MM.1S (cell line): ENCODE data around the gene CCBE1.

Experiments
- DNase-seq: peaks from one replicate; pipeline ENCODE4 v3.0.0-alpha.2; 2015
- H2AFZ ChIP-seq: fragments of 300-600 bp; sonication (generic); 2 replicates; pipeline ENCODE4 v1.6.0; 2016; ENCODE audit warnings: antibody characterized with exemption, low read length
- H3F3A ChIP-seq: fragments of 300-600 bp; sonication (generic); 2 replicates; pipeline ENCODE4 v1.6.1; 2016; ENCODE audit warnings: mild to moderate bottlenecking, antibody characterized with exemption, low read length, moderate library complexity, mixed read lengths; ENCODE audit not compliant: insufficient read depth
- H3K27ac ChIP-seq: fragments of 300-600 bp; sonication (generic); 2 replicates; pipeline ENCODE4 v1.5.1; 2016; ENCODE audit warnings: mild to moderate bottlenecking, low read length
- H3K27me3 ChIP-seq: fragments of 300-600 bp; sonication (generic); replicated peaks from 2 replicates; pipeline ENCODE4 v1.6.0; 2016; ENCODE audit warnings: low read length; ENCODE audit not compliant: insufficient read depth
- H3K36me3 ChIP-seq: fragments of 300-600 bp; sonication (generic); replicated peaks from 2 replicates; pipeline ENCODE4 v1.6.1; 2016; ENCODE audit warnings: mild to moderate bottlenecking, low read length, mixed read lengths; ENCODE audit not compliant: insufficient read depth
- H3K4me1 ChIP-seq: fragments of 300-600 bp; sonication (generic); 2 replicates; pipeline ENCODE4 v1.6.1; 2016; ENCODE audit warnings: low read length, mixed read lengths
- H3K4me2 ChIP-seq: fragments of 300-600 bp; sonication (generic); 2 replicates; pipeline ENCODE4 v1.6.0; 2016; ENCODE audit warnings: low read depth, low read length
- H3K4me3 ChIP-seq: fragments of 300-600 bp; sonication (generic); 2 replicates; pipeline ENCODE4 v1.5.1; 2016; ENCODE audit warnings: low read length, mixed read lengths
- H3K79me2 ChIP-seq: fragments of 300-600 bp; sonication (generic); 2 replicates; pipeline ENCODE4 v1.6.1; 2016; ENCODE audit warnings: mixed run types, low read length, mixed read lengths
- H3K9ac ChIP-seq: fragments of 300-600 bp; sonication (generic); 2 replicates; pipeline ENCODE4 v1.6.1; 2016; ENCODE audit warnings: low read length, mixed read lengths
- H3K9me2 ChIP-seq: fragments of 300-600 bp; sonication (generic); replicated peaks from 2 replicates; pipeline ENCODE4 v1.6.1; 2016; ENCODE audit warnings: mild to moderate bottlenecking, low read length, mixed read lengths; ENCODE audit not compliant: insufficient read depth
- H3K9me3 ChIP-seq: fragments of 300-600 bp; sonication (generic); replicated peaks from 2 replicates; pipeline ENCODE4 v1.6.1; 2016; ENCODE audit warnings: mild to moderate bottlenecking, low read length, mixed read lengths; ENCODE audit not compliant: insufficient read depth
- H4K20me1 ChIP-seq: fragments of 300-600 bp; sonication (generic); 2 replicates; pipeline ENCODE4 v1.6.1; 2016; ENCODE audit warnings: mild to moderate bottlenecking, low read length, moderate library complexity, mixed read lengths; ENCODE audit not compliant: insufficient read depth
- EZH2 ChIP-seq: fragments of 300-600 bp; sonication (generic); optimal IDR thresholded peaks from 2 replicates; pipeline ENCODE3; 2017; ENCODE audit warnings: low read depth, mild to moderate bottlenecking, antibody characterized with exemption, low read length, mixed read lengths
- EZH2phosphoT487 ChIP-seq: fragments of 300-600 bp; sonication (generic); IDR thresholded peaks from 2 replicates; pipeline ENCODE4 v1.6.1; 2018; ENCODE audit warnings: antibody characterized with exemption, low read length
- TF ChIP-seq, protein P1 (sequence below): fragments of 300-600 bp; sonication (generic); IDR thresholded peaks from 2 replicates; pipeline ENCODE4 v1.5.1; 2016; ENCODE audit warnings: antibody characterized with exemption, low read length, mixed read lengths

CCBE1 gene

DNA sequence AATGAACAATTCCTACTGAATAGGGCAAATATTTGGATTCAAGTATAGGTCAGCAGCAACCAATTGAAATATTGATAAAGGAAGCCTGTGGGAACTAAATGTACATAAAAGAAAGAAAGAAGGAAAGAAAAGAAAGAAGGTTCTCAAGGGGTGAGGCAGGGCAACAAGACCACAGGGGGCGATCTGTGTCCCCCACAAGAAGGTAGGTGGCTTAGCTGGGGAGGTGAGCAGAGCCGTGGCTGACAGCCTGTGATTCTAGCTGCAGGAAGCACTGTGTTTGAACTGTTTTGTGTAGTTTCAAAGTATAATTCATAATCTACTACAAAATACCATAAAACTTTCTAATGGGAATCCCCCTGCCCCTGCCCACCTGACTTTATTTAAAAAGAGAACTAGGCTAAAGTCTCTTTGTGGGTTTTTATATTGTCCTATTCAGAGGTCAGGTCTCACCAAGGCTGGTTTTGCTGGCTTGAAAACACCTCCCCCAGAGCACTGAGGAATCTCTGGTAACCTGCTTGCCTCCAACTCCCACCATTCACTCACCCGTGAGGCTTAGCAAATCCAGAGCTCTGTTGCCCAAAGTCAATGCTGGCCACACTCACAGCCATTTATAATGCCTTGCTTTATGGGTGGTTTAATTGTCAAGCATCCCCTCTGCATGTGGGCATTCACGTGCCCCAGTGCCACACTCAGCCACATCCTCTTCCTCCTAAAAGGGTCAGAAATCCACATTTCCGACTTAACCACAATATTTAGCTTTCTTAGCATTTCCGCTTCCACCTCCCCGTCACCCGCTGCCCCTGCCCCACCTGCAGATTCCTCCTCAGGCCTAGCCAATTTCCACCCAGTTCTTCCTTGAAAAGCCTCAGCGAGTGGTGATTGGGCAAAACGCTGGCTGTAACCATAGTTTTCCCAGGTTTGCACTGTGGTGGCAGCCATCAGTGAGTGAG is 301.7 kb downstream of the CCBE1 start:
- H3K36me3 ChIP-seq, result no peaks in the 10 kb centered on the region
- no peak overlapping the region for H3K27ac ChIP-seq
- no peak overlapping the region for H2AFZ ChIP-seq
- no peaks in the 10 kb centered on the region for H3K27me3 ChIP-seq
- no peak overlapping the region for H3K4me3 ChIP-seq
- H3K79me2 ChIP-seq, result no peaks in the 10 kb centered on the region
- DNase-seq, result no peak
- H3K9me2 ChIP-seq, result no peaks in the 10 kb centered on the region
- TF ChIP-seq, protein P1, sequence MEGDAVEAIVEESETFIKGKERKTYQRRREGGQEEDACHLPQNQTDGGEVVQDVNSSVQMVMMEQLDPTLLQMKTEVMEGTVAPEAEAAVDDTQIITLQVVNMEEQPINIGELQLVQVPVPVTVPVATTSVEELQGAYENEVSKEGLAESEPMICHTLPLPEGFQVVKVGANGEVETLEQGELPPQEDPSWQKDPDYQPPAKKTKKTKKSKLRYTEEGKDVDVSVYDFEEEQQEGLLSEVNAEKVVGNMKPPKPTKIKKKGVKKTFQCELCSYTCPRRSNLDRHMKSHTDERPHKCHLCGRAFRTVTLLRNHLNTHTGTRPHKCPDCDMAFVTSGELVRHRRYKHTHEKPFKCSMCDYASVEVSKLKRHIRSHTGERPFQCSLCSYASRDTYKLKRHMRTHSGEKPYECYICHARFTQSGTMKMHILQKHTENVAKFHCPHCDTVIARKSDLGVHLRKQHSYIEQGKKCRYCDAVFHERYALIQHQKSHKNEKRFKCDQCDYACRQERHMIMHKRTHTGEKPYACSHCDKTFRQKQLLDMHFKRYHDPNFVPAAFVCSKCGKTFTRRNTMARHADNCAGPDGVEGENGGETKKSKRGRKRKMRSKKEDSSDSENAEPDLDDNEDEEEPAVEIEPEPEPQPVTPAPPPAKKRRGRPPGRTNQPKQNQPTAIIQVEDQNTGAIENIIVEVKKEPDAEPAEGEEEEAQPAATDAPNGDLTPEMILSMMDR, result no peak
- TF ChIP-seq EZH2phosphoT487, result no peak
- no peak for TF ChIP-seq EZH2
- H3K4me2 ChIP-seq, result no peak overlapping the region
- no peaks in the 10 kb centered on the region for H3K9me3 ChIP-seq
- H3F3A ChIP-seq, result no peaks in the 10 kb centered on the region
- no peaks in the 10 kb centered on the region for H4K20me1 ChIP-seq
- H3K9ac ChIP-seq, result no peak overlapping the region
- H3K4me1 ChIP-seq, result no peaks in the 10 kb centered on the region

DNA sequence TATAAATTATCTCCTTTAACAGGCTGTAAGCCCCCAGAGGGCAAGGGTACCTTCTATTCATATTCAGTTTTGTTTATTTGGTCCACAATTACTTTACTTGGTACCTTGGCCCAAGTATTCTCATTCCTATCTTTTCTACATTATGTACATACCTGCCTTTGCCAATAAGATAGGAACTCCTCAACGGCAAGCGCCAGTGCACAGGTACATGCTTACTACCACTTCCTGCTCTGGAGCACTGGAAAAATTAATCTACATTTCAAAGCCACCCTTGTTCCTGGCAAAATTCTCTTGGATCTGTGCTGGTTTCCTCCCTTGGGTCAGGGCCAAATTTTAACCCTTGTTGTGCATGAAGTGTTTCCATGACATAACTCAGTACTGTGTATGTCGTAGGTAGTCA is 303.8 kb downstream of the CCBE1 start:
- H2AFZ ChIP-seq, result no peak overlapping the region
- H3K79me2 ChIP-seq, result no peaks in the 10 kb centered on the region
- no peaks in the 10 kb centered on the region for H3F3A ChIP-seq
- TF ChIP-seq EZH2 (no peak), EZH2phosphoT487 (no peak)
- TF ChIP-seq, protein P1, result no peak
- H3K36me3 ChIP-seq, result no peaks in the 10 kb centered on the region
- no peaks in the 10 kb centered on the region for H3K4me1 ChIP-seq
- no peaks in the 10 kb centered on the region for H3K9me2 ChIP-seq
- H4K20me1 ChIP-seq, result no peaks in the 10 kb centered on the region
- H3K4me2 ChIP-seq, result no peak overlapping the region
- no peak overlapping the region for H3K9ac ChIP-seq
- H3K9me3 ChIP-seq, result no peaks in the 10 kb centered on the region
- no peak for DNase-seq
- H3K4me3 ChIP-seq, result no peak overlapping the region
- H3K27me3 ChIP-seq, result no peaks in the 10 kb centered on the region
- H3K27ac ChIP-seq, result no peak overlapping the region

DNA sequence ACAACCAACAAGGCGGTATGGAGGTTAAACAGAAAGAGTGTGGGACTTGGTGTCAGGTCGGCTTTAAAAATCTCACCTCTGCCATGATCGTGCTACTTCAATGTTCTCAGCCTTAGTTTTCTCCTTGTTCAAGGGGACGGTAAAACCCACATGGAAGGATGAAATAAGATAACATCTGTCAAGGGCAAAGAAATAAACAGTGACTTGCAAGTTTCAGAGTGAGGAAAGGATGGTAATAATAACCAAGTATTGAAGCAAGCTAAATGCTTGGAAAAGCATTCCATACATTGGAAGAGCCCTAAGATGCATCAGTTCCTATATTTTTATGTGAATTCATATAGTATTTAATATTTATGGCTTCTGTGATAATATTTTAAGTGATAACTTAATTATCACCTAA is 308.4 kb downstream of the CCBE1 start:
- Histone ChIP-seq H3F3A (no peaks in the 10 kb centered on the region), H3K36me3 (no peaks in the 10 kb centered on the region), H3K27me3 (no peaks in the 10 kb centered on the region), H2AFZ (no peak overlapping the region), H3K4me1 (no peaks in the 10 kb centered on the region), H3K9me3 (no peaks in the 10 kb centered on the region), H4K20me1 (no peaks in the 10 kb centered on the region), H3K9me2 (no peaks in the 10 kb centered on the region), H3K27ac (no peak overlapping the region), H3K9ac (no peak overlapping the region), H3K4me3 (no peak overlapping the region), H3K79me2 (no peaks in the 10 kb centered on the region), H3K4me2 (no peak overlapping the region)
- no peak for DNase-seq
- TF ChIP-seq, protein P1, result no peak
- TF ChIP-seq EZH2phosphoT487 (no peak), EZH2 (no peak)
